HG02840 (cell line): ENCODE data around the gene SNIP1.
"Not testable (repeated sequence)": the region's sequence is repeated elsewhere in the genome, so short reads cannot be mapped to it uniquely, and the experiment has no call there.

ENCODE experiments used
- ATAC-seq: cut with Tn5 transposase; IDR thresholded peaks from one replicate; pipeline ENCODE4 v1.9.1; 2021; ENCODE audit warnings: mild to moderate bottlenecking, moderate library complexity, moderate number of reproducible peaks; ENCODE audit not compliant: unreplicated experiment, low FRiP score

The SNIP1 gene

GRCh38 chr1:37514350-37515184, 39.5 kb downstream of the SNIP1 start, which contains the start of gene MEAF6:
Gene MEAF6, minus strand, starts transcription at chr1:37514766. Its CDS starts 20 bp downstream, at chr1:37514746.
- peak; percentile 86 for ATAC-seq

GRCh38 chr1:37513795-37514349, 40.2 kb downstream of the SNIP1 start:
- peak; percentile 19 for ATAC-seq

GRCh38 chr1:37509181-37509580, 44.9 kb downstream of the SNIP1 start:
- no peak for ATAC-seq

GRCh38 chr1:37506740-37507139, 47.4 kb downstream of the SNIP1 start:
- ATAC-seq = no peak

- ATAC-seq = not testable (repeated sequence)
These were observed 51.3 kb downstream of the SNIP1 start for GRCh38 chr1:37502791-37503190.

GRCh38 chr1:37502104-37502503, 52.0 kb downstream of the SNIP1 start:
- ATAC-seq = no peak

GRCh38 chr1:37501661-37502060, 52.4 kb downstream of the SNIP1 start:
- no peak for ATAC-seq

- no peak for ATAC-seq
These were observed 55.0 kb downstream of the SNIP1 start for GRCh38 chr1:37498872-37499617.

- no peak for ATAC-seq
These were observed 56.3 kb downstream of the SNIP1 start for GRCh38 chr1:37497832-37498231.

GRCh38 chr1:37495875-37496274, 58.2 kb downstream of the SNIP1 start:
- no peak for ATAC-seq

- ATAC-seq = no peak
These were observed 60.6 kb downstream of the SNIP1 start for GRCh38 chr1:37493336-37494098.

GRCh38 chr1:37487619-37487984, 66.5 kb downstream of the SNIP1 start:
- no peak for ATAC-seq

- no peak for ATAC-seq
These were observed 67.1 kb downstream of the SNIP1 start for GRCh38 chr1:37486680-37487618.

- no peak for ATAC-seq
These were observed 68.0 kb downstream of the SNIP1 start for GRCh38 chr1:37485902-37486679.
